NT2/D1 (cell line): ENCODE results near the gene GLS.

Source experiments
- DNase-seq: peaks from one replicate; pipeline ENCODE4 v3.0.0-alpha.2; 2011; ENCODE audit warnings: low read depth, low spot score
- H3K27me3 ChIP-seq: 2 replicates; pipeline ENCODE4 v1.6.0; 2011; ENCODE audit warnings: mild to moderate bottlenecking; ENCODE audit not compliant: insufficient read length, insufficient read depth
- H3K36me3 ChIP-seq: 2 replicates; pipeline ENCODE4 v1.6.1; 2011; ENCODE audit warnings: mild to moderate bottlenecking, low read length, mixed read lengths; ENCODE audit not compliant: insufficient read depth, insufficient read length
- H3K4me1 ChIP-seq: 2 replicates; pipeline ENCODE4 v1.5.1; 2011; ENCODE audit not compliant: insufficient read depth, insufficient read length
- H3K4me3 ChIP-seq: 2 replicates; pipeline ENCODE4 v1.5.1; 2011; ENCODE audit warnings: low read depth; ENCODE audit not compliant: insufficient read length
- H3K9ac ChIP-seq: 2 replicates; pipeline ENCODE4 v1.6.0; 2011; ENCODE audit warnings: low read depth; ENCODE audit not compliant: insufficient read length
- H3K9me3 ChIP-seq: 2 replicates; pipeline ENCODE4 v1.5.1; 2011; ENCODE audit warnings: mild to moderate bottlenecking, low read length; ENCODE audit not compliant: insufficient read depth
- SUZ12 ChIP-seq: IDR thresholded peaks from 2 replicates; pipeline ENCODE4 v1.6.1; 2011; ENCODE audit not compliant: insufficient read length, insufficient read depth; ENCODE audit errors: extremely low read depth
- YY1 ChIP-seq: IDR thresholded peaks from 2 replicates; pipeline ENCODE4 v1.6.1; 2011; ENCODE audit not compliant: insufficient read length, insufficient read depth
- ZNF274 ChIP-seq: IDR thresholded peaks from 2 replicates; pipeline ENCODE4 v1.6.1; 2011; ENCODE audit warnings: mild to moderate bottlenecking, low read depth, low read length

GLS gene

GRCh38 chr2:190888449-190888848 lies 7.8 kb downstream of the GLS start:
- Histone ChIP-seq H3K27me3 (no peaks in the 10 kb centered on the region), H3K9me3 (no peaks in the 10 kb centered on the region), H3K4me1 (no peaks in the 10 kb centered on the region), H3K9ac (no peak overlapping the region), H3K4me3 (no peak overlapping the region), H3K36me3 (peaks cover 43% of the 10 kb centered on the region)
- no peak for DNase-seq
- no peak for TF ChIP-seq YY1

GRCh38 chr2:190889175-190889943 lies 8.7 kb downstream of the GLS start:
- no peak overlapping the region for H3K4me3 ChIP-seq
- H3K36me3 ChIP-seq = peaks cover 38% of the 10 kb centered on the region
- H3K4me1 ChIP-seq = no peaks in the 10 kb centered on the region
- H3K9me3 ChIP-seq = no peaks in the 10 kb centered on the region
- DNase-seq = no peak
- no peaks in the 10 kb centered on the region for H3K27me3 ChIP-seq
- H3K9ac ChIP-seq = no peak overlapping the region
- TF ChIP-seq SUZ12 (no peak), ZNF274 (no peak), YY1 (no peak)

GRCh38 chr2:190891372-190891771 lies 10.8 kb downstream of the GLS start:
- Histone ChIP-seq H3K4me3 (no peak overlapping the region), H3K36me3 (peaks cover 50% of the 10 kb centered on the region), H3K27me3 (no peaks in the 10 kb centered on the region), H3K9me3 (no peaks in the 10 kb centered on the region), H3K9ac (no peak overlapping the region), H3K4me1 (no peaks in the 10 kb centered on the region)
- DNase-seq = no peak
- TF ChIP-seq SUZ12 (no peak), YY1 (no peak), ZNF274 (no peak)

- peaks cover 55% of the 10 kb centered on the region for H3K36me3 ChIP-seq
- no peak for DNase-seq
- H3K4me3 ChIP-seq = no peak overlapping the region
- H3K9me3 ChIP-seq = no peaks in the 10 kb centered on the region
- no peaks in the 10 kb centered on the region for H3K27me3 ChIP-seq
- no peak overlapping the region for H3K9ac ChIP-seq
- no peak for TF ChIP-seq ZNF274
- no peak for TF ChIP-seq YY1
- no peak for TF ChIP-seq SUZ12
- no peaks in the 10 kb centered on the region for H3K4me1 ChIP-seq
These were observed 11.3 kb downstream of the GLS start for GRCh38 chr2:190891889-190892288.

- Histone ChIP-seq H3K9me3 (no peaks in the 10 kb centered on the region), H3K4me3 (no peak overlapping the region), H3K27me3 (no peaks in the 10 kb centered on the region), H3K9ac (no peak overlapping the region), H3K4me1 (no peaks in the 10 kb centered on the region), H3K36me3 (peaks cover 67% of the 10 kb centered on the region)
- TF ChIP-seq SUZ12 = no peak
- TF ChIP-seq YY1 = no peak
- no peak for TF ChIP-seq ZNF274
- no peak for DNase-seq
These were observed 12.5 kb downstream of the GLS start for GRCh38 chr2:190893157-190893556.

GRCh38 chr2:190896477-190896876 lies 15.9 kb downstream of the GLS start:
- Histone ChIP-seq H3K27me3 (no peaks in the 10 kb centered on the region), H3K9me3 (no peaks in the 10 kb centered on the region), H3K4me3 (no peak overlapping the region), H3K4me1 (no peaks in the 10 kb centered on the region), H3K36me3 (peaks cover 82% of the 10 kb centered on the region), H3K9ac (no peak overlapping the region)
- TF ChIP-seq YY1 (no peak), SUZ12 (no peak), ZNF274 (no peak)
- DNase-seq = no peak

- DNase-seq = no peak
- Histone ChIP-seq H3K27me3 (no peaks in the 10 kb centered on the region), H3K36me3 (peaks cover 82% of the 10 kb centered on the region), H3K4me3 (no peak overlapping the region), H3K4me1 (no peaks in the 10 kb centered on the region), H3K9me3 (no peaks in the 10 kb centered on the region), H3K9ac (no peak overlapping the region)
- no peak for TF ChIP-seq SUZ12
- TF ChIP-seq YY1 = no peak
- TF ChIP-seq ZNF274 = no peak
These were observed 23.3 kb downstream of the GLS start for GRCh38 chr2:190903693-190904450.
